HS-27A (cell line): ENCODE data around the gene SKI.
"Not testable (repeated sequence)": the region's sequence is repeated elsewhere in the genome, so short reads cannot be mapped to it uniquely, and the experiment has no call there.

Experiments used
- DNase-seq: peaks from one replicate; pipeline ENCODE4 v3.0.0-alpha.2; 2012; ENCODE audit warnings: low read depth, missing footprints

SKI gene

GRCh38 chr1:2260917-2261316 is 32.8 kb downstream of the SKI start:
- DNase-seq, result no peak

DNA sequence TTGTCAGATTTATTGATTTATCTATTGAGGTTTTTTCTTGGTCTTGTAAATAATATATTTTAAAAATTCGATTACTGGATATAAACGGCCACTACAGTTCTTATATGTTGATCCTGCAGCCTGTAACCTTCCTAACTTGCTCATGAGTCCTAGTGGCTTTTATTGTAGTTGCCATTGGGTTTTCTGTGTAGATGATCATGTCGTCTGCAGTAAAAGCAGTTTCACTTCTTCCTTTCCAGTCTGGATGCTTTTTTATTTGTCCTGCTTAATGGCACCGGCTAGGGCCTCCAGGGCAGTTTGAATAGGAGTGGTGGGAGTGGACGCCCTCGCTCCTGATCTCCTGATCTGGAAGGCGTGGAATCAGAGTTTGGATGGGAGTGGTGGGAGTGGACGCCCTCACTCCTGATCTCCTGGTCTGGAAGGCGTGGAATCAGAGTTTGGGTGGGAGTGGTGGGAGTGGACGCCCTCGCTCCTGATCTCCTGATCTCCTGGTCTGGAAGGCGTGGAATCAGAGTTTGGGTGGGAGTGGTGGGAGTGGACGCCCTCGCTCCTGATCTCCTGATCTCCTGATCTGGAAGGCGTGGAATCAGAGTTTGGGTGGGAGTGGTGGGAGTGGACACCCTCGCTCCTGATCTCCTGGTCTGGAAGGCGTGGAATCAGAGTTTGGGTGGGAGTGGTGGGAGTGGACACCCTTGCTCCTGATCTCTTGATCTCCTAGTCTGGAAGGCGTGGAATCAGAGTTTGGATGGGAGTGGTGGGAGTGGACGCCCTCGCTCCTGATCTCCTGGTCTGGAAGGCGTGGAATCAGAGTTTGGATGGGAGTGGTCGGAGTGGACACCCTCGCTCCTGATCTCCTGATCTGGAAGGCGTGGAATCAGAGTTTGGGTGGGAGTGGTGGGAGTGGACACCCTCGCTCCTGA is 33.6 kb downstream of the SKI start:
- DNase-seq, result not testable (repeated sequence)

- no peak for DNase-seq
Measured at GRCh38 chr1:2266301-2266975, 38.3 kb downstream of the SKI start.

- no peak for DNase-seq
Measured at GRCh38 chr1:2267051-2267830, 39.1 kb downstream of the SKI start.

GRCh38 chr1:2267862-2268261 is 39.7 kb downstream of the SKI start:
- DNase-seq, result no peak

DNA sequence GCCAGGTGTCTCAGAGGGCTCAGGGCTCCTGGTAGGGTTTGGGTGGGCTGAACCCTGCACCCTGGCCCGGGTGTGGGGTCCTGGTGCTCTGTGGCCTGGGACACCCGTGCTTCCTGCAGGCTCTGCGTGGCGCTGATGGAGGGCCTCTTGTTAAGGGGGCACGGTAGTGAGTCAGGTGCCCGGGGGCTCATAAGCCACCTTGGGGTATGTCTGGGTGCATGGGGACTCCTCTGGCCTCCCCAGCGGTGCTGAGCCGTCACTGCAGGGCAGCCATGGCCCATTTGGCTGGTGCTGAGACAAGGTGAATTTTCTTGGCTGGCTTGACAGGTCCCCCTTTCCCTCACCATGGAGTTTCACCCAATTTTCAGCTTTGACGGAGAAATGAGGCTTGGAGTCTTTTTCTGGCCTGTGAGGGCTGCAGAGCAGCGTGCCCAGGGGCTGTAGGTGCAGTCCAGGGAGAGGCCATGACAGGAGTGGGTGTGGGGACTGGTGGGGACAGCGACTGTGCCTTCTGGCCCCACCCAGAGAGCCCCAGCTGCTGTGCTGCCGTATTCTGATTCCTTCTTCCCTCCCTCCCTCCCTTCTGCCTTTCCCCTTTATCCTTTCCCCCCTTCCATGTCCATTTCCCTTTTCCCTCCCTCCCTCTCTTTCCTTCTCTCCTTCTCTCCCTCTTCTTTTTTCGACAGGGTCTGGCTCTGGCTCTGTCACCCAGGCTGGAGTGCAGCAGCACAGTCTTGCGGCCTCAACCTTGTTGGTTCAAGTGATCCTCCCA is 40.4 kb downstream of the SKI start:
- DNase-seq, result no peak

- no peak for DNase-seq
Measured at GRCh38 chr1:2269193-2269921, 41.2 kb downstream of the SKI start.

GRCh38 chr1:2269922-2270259 is 41.8 kb downstream of the SKI start:
- DNase-seq, result no peak

DNA sequence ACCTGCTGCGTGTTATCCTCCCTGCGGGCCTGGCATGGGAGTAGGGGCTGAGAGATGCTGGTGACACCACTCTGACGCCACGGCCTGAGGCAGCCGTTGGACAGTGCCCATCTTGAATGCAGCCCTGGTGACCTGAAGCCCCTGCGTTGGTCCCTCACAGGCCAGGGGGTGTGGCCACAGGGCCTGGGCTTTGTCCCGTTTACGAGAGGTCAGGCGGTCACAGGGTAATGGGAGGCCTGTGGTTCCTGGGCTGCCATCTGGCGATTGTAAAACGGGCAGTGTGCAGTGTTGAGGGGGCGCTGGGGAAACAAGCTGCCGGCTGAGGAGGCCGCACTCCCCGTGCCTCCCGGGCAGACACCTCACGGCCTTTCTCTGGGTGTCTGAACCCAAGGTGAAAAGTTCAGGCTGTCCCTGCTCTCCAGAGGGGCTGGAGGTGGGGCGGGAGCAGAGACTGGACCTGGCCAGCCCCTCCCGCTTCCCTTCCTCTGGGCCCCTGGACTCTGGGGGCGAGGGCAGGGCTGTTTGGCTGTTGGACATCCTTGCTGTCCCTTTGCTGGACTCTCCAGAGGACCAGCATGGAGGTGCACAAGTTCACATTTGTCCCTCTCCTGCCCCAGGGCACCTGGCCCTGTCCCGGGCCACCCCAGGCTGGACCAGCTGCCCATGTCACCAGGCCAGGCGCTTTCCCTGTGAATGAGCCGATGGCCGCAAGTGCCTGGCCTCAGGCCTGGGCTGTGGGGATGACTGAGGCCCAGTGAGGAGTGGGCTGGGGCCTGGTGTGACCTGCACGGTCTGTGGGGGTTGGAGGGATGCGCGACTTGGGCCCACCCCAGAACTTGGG is 42.4 kb downstream of the SKI start:
- no peak for DNase-seq

DNA sequence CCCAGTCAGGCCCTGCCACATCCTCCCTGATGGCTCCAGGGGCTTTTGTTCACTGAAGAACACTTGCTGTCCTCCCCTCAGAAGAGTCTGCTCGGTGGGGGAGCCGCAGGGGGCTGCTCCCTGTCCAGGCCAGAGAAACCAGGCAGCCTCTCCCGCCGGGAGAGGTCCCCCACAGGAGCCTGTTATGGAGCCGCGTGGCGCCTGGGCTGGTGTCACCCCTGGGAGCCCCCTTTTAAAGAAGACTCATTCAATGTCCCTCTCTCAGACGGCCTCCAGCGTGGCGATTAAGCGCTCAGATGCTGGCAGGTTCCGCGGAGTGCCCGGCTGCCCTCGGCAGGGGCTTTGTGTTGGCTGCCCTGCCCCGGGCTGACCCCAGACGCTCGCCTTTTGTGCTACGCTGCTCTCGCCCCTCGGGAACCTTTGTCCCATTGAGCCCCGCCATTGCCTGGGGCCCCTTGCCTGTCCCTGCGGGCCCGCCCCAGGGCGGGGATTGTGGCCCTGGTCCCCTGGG is 43.1 kb downstream of the SKI start:
- DNase-seq, result no peak

DNA sequence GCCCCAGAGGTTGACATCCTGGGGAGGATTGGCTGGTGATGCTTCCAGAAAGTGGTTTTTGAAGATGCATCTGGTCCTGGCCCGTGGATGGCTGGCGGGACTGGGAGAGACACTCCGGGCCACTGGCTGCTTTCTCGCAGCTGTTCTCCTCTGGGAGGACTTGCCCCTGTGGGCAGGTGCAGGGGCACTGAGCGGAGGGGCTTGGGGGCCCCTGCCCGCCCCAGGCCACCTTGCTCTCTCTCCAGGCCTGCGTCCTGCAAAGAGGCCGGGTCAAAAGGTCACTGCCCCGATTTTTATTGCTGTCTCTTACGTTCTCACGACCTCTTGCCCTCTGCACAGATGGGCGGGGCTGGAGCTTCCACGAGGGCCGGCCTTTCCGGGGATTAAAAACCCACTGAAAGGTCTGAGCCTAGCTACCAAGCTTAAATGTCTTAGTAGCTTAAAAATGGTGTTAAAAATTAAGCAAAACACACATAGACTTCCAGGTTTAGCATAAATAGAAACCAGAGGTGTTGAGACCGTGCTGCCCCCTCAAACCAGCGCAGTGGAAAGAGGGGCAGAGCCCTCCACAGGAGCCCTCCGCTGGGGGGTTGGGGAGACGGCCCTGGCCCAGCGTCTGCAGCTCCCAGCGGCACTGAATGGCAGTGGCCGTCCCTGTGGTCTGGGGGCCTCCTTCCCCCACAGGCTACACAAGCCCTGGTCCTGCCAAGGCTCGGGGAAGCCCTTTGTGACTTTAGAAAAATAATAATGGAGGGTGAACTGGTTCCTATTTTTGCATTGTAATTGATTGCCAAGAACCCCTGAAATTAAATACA is 43.9 kb downstream of the SKI start:
- DNase-seq, result no peak

DNA sequence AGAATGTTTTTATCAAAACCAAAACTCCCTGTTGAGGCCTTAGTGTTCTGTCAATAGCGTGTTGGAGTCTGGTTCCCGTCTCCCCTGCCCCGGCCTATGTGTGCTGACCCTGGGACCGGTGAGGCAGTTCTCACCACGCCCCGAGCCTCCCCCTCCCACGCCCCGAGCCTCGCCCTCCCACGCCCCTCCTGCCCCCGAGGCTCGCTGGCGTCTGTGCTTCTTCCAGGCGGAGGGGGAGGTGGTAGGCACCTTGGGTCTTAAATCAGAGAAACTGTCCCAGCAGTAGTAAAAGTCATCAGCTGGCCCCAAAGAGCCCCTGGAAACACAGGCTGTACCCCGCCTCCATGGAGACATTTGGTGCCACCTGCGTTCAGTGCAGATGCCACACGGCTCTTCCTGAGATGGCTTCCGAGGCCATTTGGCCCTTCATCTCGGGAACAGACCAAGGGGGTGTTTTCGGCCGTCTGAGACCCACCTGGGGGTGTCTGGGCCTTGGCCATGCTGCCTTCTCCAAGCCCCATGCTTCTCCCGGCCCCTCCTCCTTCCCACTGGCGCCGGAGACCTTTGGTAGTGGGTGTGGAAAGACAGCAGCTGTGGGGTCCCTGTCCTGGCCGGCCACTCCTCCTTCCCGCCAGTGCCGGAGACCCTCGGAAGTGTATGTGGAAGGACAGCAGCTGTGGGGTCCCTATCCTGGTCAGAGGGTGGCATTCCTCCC is 44.7 kb downstream of the SKI start:
- DNase-seq, result no peak

- DNase-seq, result no peak
Measured at GRCh38 chr1:2273401-2274090, 45.4 kb downstream of the SKI start.

- DNase-seq, result no peak
Measured at GRCh38 chr1:2274231-2274928, 46.3 kb downstream of the SKI start.

GRCh38 chr1:2274929-2275475 is 46.9 kb downstream of the SKI start:
- DNase-seq, result no peak

- no peak for DNase-seq
Measured at GRCh38 chr1:2275796-2276536, 47.8 kb downstream of the SKI start.
